Activated gamma-delta T cell treated with anti-CD3 and anti-CD28 coated beads, Interleukin-2, amount 50 U/mL, for 16 hours (primary cell): ENCODE results near the gene YLPM1.

Experiments used
- DNase-seq: peaks from one replicate; pipeline ENCODE4 v3.0.0-alpha.2; 2020; ENCODE audit warnings: low read depth

YLPM1 gene

GRCh38 chr14:74843653-74844052 is 80.5 kb downstream of the YLPM1 start:
- DNase-seq: no peak

- no peak for DNase-seq
Observed at GRCh38 chr14:74846168-74846567, 83.1 kb downstream of the YLPM1 start.

- no peak for DNase-seq
Observed at GRCh38 chr14:74846968-74847665, 84.0 kb downstream of the YLPM1 start.

GRCh38 chr14:74848768-74849167 is 85.7 kb downstream of the YLPM1 start:
- DNase-seq: no peak

- no peak for DNase-seq
Observed at GRCh38 chr14:74852922-74853530, 89.9 kb downstream of the YLPM1 start.

- DNase-seq: no peak
Observed at GRCh38 chr14:74853581-74853980, 90.5 kb downstream of the YLPM1 start.

- no peak for DNase-seq
Observed at GRCh38 chr14:74855021-74855420, 91.9 kb downstream of the YLPM1 start.

GRCh38 chr14:74855945-74856344 is 92.8 kb downstream of the YLPM1 start:
- no peak for DNase-seq

GRCh38 chr14:74856366-74856765 is 93.2 kb downstream of the YLPM1 start:
- no peak for DNase-seq

GRCh38 chr14:74858022-74858421 is 94.9 kb downstream of the YLPM1 start:
- DNase-seq: no peak

GRCh38 chr14:74859757-74860552 is 96.8 kb downstream of the YLPM1 start:
- no peak for DNase-seq

GRCh38 chr14:74860899-74861733 is 98.0 kb downstream of the YLPM1 start:
- DNase-seq: peak; percentile 95

- no peak for DNase-seq
Observed at GRCh38 chr14:74861734-74862090, 98.6 kb downstream of the YLPM1 start.

GRCh38 chr14:74863274-74863673 is 100.2 kb downstream of the YLPM1 start:
- no peak for DNase-seq

- DNase-seq: no peak
Observed at GRCh38 chr14:74864198-74864597, 101.1 kb downstream of the YLPM1 start.

GRCh38 chr14:74865156-74865555 is 102.0 kb downstream of the YLPM1 start:
- no peak for DNase-seq

GRCh38 chr14:74866708-74867389 is 103.7 kb downstream of the YLPM1 start:
- DNase-seq: no peak

- DNase-seq: peak; percentile 23
Observed at GRCh38 chr14:74867673-74868072, 104.6 kb downstream of the YLPM1 start.

- DNase-seq: no peak
Observed at GRCh38 chr14:74868739-74869138, 105.6 kb downstream of the YLPM1 start.

GRCh38 chr14:74871819-74872218 is 108.7 kb downstream of the YLPM1 start:
- no peak for DNase-seq

- no peak for DNase-seq
Observed at GRCh38 chr14:74875204-74875603, 112.1 kb downstream of the YLPM1 start.
